DMS153 treated with DMSO at 0.1 percent for 48 hours (cell line): ENCODE results near the gene MTSS2.
"Not testable (repeated sequence)": the region's sequence is repeated elsewhere in the genome, so short reads cannot be mapped to it uniquely, and the experiment has no call there.

Experiments
- DNase-seq: peaks from one replicate; lab custom pipeline; 2025; ENCODE audit not compliant: unreplicated experiment; lab: John Stamatoyannopoulos, UW

Gene MTSS2

DNA sequence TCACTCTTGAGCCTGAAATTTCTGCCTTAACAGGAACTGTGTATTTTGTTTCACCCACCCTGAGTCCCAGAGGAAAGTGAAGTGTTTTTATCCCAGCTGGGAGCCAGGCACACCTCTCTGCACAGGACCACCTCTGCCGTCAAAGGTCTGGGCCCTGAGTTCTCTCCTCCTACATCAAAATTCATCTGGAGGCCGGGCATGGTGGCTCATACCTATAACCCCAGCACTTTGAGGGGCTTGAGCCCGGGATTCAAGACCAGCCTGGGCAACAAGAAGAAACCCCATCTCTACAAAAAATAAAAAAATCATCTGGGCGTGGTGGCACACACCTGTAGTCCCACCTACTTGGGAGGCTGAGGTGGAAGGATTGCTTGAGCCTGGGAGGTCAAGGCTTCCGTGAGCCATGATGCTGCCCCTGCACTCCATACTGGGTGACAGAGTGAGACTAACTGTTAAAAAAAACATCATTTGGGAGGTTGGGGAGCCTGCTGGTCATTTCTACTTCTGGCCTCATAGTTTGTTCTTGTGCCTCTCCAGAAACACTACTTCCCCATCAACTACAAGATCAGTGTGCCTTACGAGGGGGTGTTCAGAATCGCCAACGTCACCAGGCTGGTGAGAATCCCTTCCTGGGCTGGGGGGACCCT lies 29.7 kb downstream of the MTSS2 start:
- DNase-seq: no peak

DNA sequence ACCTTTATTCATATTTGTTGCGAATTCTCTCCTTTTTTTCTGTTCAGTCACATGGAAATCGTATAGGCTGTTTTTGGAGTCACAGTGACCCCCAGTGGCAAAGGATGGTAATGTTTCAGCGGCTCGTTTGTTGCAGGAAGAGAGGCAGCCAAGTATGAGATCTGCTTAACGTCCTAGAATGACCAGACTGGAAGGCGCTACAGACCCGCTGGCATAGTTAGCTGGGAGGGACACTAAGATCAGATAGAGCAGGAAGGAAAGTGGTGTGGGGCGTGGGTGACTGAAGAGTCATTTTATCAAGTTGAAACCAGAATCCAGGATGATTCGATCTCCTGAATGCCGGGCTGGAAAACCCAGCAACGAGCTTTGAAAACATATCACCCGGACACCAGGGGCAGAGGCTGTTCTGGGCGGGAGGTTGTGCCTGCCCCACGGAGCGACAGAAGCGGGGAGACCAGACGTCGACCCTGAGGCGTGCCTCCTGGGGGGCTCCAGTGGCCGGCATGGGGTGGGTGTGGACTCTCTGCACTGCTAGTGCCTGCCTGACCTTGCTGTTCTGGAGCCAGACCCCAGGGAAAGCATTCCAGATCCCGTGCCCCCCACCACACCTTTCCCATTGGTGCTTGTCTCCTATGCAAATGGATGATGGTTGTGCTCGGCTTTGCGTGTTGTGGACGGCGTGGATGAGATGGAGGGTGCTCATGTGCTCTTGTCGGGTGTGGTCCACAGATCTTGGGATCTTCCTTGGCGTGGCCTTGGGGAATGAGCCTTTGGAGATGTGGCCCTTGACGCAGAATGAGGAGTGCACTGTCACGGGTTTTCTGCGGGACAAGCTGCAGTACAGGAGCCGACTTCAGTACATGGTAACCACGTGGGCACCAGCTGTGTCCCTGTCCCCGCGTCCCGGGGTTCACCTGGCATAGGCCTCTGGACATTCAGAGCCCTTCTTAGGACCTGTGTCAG lies 31.8 kb downstream of the MTSS2 start:
- peak; percentile 48 for DNase-seq

DNA sequence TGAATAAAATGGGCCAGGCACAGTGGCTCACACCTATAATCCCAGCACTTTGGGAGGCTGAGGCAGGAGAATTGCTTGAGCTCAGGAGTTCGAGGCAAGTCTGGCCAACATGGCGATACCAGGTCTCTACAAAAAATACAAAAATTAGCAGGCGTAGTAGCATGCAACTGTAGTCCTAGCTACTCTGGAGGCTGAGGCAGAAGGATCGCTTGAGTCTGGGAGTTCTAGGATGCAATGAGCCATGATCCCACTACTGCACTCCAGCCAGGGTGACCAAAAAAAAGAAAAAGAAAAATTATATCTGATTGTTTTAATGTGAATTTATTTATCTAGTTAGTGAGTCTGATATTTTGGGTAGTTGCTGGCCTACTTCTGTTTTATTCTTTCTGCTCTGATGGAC lies 32.4 kb downstream of the MTSS2 start:
- no peak for DNase-seq

DNA sequence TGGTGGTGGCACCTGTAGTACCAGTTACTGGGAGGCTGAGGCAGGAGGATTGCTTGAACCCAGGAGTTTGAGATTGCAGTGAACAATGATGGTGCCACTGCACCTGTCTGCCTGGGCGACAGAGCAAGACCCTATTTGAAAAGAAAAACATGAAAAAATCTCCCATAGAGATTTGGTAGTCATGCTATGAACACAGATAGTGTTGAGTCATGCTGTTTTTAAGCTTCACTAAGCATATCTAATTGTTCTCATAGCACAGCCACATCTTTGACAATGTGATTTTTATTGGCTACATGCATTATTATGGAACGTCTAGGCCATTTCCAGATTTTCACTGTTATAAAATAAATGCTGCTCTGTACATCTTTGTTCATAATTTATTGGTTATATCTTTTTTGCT lies 33.5 kb downstream of the MTSS2 start:
- no peak for DNase-seq

DNA sequence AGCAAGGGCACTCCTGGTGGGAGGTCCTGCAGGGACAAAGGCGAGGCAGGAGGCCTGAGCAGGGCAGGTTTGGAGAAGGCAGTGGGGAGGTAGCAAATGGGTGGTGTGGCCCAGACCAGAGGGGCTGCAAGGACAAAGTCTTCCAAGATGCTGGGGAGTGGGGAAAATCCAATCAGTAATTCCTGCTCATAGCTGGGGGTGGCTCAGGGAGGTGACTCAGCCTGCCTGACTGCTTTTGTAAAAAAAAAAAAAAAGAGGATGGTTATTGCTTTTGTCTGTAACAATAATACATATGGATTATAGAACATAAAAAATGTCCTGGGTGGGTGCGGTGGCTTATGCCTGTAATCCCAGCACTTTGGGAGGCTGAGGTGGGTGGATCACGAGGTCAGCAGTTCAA lies 34.3 kb downstream of the MTSS2 start:
- no peak for DNase-seq

DNA sequence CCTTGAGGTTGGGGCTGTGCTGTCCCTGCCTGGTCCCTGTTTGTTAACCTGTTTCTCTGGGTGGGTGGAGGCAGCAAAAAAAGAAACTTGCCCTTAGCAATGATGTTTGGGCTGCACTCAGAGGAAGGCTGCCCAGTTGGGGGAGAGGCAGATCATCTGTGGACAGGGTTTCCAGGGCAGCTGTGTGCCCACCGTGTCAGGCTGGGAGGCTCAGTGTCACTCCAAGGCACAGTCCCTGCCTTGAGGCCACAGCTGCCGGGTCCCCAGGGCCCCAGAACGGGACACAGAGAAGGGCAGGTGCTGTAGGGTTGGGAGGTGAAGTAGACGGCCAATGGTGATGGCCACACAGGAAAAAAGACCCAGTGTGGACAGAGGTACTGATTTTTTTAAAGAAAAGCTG lies 35.6 kb downstream of the MTSS2 start:
- no peak for DNase-seq

DNA sequence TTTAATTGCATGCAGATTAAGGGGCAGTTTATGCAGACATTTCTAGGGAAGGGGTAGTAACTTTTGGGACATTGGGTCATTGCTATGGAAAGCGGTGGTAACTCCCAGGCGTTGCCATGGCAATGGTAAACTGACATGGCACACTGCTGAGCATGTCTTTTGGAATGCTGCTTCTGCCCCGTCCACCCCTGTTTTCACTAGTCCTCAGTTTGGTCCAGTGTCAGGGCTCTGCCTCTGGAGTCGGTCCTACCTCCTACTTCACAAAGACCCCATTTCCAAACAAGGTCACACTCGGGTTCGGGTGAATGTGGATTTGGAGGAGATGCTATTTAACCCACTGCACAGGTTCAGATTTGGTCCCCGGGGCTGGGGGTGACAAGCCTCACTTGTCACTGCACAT lies 36.6 kb downstream of the MTSS2 start:
- no peak for DNase-seq

DNA sequence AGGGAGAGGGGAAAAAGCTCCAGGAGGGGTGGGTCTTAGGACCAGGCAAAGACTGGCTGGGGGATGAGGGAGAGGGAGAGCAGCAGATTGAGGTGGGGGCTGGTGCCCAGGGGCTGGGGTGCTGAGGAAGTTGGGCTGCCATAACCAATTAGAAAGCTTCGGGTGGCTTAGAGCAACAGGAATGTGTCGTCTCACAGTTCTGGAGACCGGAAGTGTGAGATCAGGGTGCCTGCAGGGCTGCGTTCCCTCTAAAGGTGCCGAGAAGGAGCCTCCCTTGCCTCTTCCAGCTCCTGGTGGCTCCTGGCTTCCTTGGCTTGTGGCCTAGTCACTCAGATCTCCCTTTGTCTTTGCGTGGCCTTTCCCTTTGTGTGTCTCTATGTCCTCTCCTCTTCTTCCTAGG lies 37.2 kb downstream of the MTSS2 start:
- DNase-seq: no peak

DNA sequence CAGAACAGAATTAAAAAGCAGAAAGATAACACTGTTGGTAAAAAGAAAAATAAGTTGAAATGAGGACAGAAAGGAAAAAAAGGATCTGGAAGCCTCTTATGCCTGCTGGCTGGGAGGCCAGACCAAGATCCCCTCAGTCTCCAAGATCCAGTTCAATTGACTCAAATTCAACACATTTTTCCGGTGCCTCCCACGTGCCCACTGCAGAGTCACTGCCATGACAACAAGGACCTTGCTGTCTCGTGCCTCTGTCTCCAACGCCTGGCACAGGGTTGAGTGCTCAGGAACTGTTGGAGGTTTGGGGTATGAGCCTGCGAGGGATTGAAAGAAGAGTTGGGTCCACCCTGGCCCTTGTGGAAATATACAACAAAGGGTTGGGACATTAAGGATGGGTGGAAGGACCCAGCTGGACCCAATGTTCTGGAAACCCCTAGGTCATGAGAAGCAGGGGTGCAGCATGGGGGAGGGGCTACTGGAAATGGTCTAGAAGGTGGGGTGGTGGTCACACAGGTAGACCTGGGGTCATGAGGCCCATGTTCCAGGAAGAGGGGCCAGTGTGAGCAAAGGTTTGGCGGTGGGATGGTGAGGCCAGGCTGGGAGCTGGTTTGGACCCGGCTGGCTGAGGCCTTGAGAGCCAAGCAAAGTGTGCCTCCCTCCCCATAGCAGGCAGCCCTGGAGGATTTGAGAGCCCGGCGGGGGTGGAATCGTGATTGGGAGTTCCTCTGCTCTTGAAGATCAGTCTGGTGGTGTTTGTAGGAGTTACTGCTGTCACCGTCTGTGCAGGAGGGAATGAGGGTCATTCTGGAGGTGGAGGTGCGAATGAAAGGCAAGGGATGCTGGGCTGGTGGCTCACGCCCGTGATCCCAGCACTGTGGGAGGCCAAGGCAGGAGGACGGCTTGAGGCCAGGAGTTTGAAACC lies 38.2 kb downstream of the MTSS2 start:
- no peak for DNase-seq

DNA sequence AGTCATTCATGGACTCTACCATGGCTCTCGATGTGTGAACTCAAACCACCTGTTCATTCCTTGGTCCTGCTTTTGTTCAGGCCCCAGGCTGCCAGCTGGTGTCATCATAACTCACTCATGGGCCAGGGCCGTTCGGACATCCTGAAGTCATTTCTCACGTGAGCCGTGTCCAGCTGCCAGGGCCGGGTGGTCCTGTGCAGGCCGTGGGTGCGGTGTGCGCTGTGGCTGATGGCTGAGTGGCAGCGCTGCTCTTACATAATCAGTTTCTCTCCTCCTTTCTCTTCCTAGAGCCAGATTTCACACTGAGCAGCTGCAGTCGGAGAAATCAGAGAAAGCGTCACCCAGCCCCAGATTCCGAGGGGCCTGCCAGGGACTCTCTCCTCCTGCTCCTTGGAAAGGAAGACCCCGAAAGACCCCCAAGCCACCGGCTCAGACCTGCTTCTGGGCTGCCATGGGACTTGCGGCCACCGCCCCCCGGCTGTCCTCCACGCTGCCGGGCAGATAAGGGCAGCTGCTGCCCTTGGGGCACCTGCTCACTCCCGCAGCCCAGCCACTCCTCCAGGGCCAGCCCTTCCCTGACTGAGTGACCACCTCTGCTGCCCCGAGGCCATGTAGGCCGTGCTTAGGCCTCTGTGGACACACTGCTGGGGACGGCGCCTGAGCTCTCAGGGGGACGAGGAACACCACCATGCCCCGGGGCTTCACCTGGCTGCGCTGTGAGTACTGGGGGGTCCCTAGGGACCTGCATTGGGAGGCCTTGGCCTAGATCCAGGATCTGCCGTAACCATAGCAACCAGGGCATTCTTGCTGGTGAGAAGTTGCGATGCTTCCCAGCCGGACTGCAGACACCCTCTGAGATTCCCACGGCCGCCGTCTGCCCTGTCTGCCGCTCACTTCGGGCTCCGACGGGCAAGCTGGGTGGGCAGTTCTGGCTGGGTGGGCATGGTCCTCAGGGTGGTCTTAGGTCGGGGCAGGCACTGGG lies 39.3 kb downstream of the MTSS2 start, which contains the start of gene IL34:
Gene IL34 (plus strand): TSS at position 300 of the 982 bp plus-strand sequence. CDS start 389 bp downstream, at position 689.
- peak; percentile 17 for DNase-seq

DNA sequence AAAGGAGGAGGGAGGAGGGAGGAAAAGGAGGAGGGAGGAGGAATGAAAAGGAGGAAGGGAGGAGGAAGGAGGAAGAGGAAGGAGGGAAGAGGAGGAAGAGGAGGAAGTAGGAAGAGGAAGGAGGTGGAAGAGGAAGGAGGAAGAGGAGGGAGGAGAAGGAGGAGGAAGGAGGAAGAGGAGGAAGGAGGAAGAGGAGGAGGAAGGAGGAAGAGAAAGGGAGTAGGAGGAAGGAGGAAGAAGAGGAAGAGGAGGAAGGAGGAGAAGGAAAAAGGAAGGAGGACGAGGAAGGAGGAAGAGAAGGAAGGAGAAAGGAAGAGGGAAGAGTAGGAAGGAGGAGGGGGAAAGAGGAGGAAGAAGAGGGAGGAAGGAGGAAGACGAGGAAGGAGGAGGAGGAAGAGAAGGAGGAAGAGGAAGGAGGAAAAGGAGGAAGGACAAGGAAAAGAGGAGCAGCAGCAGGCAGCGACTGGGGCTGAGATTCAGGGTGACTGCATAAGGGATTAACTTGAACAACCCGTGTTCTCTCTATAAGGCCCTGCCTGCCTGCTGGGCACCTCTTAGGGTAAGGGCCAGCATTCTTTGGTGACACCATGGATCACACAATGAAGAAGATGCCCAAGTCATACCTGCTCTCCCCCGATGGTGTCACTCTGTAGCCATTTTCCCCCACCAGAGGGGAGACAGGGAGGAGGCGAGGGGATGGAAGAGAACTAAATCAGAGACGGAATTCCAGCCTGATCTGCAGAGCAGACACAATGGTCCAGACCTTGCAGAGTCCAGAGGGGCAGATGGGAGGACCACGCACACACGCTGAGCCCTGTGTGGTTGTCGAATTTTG lies 40.9 kb downstream of the MTSS2 start:
- no peak for DNase-seq

DNA sequence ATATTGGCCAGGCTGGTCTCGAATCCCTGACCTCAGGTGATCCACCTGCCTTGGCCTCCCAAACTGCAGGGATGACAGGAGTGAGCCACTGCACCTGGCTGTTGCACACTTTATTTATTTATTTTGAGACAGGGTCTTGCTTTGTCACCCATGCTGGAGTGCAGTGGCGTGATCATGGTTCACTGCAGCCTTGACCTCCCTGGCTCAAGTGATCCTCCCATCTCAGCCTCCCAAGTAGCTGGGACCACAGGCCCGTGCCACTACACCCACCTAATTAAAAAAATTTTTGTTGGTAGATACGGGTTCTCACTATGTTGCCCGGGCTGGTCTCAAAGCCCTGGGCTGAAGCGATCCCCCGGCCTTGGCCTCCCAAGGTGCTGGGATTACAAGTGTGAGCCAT lies 42.6 kb downstream of the MTSS2 start:
- not testable (repeated sequence) for DNase-seq

DNA sequence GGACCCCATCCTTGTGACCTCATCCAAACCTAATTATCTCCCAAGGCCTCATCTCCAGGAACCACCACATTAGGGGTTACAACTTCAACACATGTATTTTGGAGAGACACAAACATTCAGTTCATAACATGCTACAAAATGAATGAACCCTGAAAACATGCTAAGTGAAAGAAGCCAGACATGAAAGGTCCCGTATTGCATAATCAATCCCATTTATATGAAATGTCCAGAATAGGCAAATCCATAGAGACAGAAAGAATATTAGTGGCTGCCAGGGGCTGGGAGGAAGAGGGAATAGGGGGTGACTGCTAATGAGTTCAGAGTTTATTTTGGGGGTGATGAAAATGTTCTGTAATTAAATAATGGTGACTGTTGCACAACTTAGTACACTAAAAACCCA lies 43.2 kb downstream of the MTSS2 start:
- no peak for DNase-seq

DNA sequence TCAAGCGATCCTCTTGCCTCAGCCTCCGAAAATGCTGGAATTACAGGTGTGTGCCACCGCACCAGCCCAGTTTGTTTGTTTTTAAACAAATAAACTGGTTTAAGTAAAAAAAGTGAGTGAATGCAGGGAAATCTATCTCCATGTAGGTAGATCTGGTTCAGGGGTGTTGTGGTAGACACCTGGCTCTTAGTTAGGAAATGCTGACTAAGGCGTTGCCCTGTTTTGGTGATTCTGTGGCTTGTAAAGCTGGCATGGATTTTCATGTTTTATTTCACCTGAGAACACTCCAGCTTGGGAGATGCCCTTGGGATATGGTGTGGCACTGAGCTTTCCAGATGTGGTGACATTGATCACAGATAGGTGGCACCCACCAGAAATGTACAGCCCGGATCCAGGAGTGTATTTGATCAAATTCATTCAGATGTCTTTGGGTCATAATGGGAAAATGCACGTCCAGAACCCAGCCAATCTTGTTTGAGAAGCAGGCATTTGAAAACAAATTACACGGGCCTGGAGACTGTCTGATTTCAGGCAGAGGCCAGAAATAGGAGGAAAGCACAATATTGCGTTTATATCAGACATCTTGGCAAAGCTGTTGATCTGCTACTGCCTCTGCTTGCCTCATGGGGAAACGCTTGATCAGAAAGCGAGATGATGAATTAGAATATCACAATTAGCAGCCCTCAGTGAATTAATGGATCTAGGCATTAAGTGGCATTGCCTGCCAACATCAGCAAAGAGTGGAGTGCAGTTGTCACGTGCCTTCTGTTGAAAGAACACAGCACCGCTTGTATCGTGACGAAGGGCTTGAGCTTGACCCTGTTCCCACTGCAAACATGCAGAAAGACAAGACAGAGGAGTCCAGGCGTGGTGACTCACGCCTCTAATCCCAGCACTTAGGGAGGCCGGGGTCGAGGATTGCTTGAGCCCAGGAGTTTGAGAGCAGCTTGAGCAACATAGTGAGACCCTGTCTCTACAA lies 46.8 kb downstream of the MTSS2 start:
- DNase-seq: no peak
